Fibroblast of pulmonary artery (primary cell): ENCODE results near the gene CTCF.

Source experiments
- DNase-seq: peaks from one replicate; pipeline ENCODE4 v3.0.0-alpha.2; 2010; ENCODE audit warnings: low read depth
- H3K4me3 ChIP-seq: replicated peaks from 2 replicates; pipeline ENCODE4 v1.5.1; 2011; ENCODE audit warnings: low read depth, mild to moderate bottlenecking, control low read depth, low read length, moderate library complexity
- TF ChIP-seq, protein P1 (sequence below): IDR thresholded peaks from 2 replicates; pipeline ENCODE4 v1.5.1; 2011; ENCODE audit warnings: mild to moderate bottlenecking, control low read depth, low read length, inconsistent platforms; ENCODE audit errors: missing control alignments

The CTCF gene

GRCh38 chr16:67655363-67655762 lies 93.0 kb downstream of the CTCF start:
- no peak for DNase-seq
- H3K4me3 ChIP-seq: no peak overlapping the region

DNA sequence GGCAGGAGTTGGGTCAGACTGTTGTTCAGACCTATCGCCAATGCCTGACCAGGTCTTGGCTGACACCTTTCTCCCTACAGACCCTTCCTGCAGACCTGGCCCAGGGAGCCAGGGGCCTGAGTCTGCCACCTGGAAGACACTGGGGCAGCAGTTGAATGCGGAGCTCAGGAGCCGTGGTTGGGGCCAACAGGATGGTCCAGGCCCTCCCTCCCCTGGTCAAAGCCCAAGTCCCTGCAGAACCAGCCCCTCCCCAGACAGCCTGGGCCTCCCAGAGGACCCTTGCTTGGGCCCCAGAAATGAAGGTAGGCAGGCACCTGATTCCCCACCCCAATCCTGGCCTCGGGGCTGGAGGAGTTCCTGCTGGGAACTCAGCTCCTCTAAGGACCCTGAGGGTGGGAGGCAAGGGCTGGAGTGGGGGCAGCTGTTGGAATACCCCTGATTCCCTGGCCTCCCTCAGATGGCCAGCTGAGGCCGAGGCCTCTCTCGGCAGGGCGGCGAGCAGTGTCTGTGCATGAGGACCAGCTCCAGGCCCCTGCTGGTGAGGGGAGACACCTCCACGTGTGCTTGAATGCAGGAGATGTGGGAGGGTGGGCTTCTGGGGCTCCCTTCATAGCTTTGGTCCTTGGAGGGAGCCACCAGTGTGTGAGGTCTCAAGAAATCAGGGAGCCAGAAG lies 94.2 kb downstream of the CTCF start:
- DNase-seq: no peak
- TF ChIP-seq, protein P1, sequence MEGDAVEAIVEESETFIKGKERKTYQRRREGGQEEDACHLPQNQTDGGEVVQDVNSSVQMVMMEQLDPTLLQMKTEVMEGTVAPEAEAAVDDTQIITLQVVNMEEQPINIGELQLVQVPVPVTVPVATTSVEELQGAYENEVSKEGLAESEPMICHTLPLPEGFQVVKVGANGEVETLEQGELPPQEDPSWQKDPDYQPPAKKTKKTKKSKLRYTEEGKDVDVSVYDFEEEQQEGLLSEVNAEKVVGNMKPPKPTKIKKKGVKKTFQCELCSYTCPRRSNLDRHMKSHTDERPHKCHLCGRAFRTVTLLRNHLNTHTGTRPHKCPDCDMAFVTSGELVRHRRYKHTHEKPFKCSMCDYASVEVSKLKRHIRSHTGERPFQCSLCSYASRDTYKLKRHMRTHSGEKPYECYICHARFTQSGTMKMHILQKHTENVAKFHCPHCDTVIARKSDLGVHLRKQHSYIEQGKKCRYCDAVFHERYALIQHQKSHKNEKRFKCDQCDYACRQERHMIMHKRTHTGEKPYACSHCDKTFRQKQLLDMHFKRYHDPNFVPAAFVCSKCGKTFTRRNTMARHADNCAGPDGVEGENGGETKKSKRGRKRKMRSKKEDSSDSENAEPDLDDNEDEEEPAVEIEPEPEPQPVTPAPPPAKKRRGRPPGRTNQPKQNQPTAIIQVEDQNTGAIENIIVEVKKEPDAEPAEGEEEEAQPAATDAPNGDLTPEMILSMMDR: no peak
- H3K4me3 ChIP-seq: no peak overlapping the region

More at GRCh38 chr16:67655363-67655762, 93.0 kb downstream of the CTCF start:
- TF ChIP-seq, protein P1: no peak

DNA sequence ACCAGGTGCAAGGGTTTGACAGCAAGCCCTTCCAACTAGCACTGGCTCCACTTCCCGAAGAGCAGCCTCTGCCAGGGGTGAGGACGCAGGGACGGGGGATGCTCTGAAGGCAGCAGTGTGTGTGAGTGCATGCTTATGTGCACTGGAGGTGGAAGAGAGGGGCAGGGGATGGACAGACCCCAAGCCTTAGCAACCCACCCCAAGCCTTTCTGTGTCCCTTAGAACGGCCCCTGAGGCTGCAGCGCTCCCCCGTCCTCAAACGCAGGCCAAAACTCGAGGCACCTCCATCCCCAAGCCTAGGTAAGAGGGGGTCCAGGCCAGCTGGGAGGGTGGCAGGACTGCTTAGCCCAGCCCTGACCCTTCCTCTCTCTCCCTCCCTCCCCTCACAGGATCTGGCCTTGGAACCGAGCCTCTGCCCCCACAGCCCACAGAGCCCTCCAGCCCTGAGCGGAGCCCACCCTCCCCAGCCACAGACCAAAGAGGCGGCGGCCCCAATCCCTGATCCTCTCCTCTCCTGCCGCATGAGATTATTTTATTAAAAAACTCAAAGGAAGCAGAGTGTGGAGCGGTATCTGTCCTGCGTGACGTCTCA lies 94.8 kb downstream of the CTCF start:
- no peak overlapping the region for H3K4me3 ChIP-seq
- TF ChIP-seq, protein P1: no peak
- no peak for DNase-seq

DNA sequence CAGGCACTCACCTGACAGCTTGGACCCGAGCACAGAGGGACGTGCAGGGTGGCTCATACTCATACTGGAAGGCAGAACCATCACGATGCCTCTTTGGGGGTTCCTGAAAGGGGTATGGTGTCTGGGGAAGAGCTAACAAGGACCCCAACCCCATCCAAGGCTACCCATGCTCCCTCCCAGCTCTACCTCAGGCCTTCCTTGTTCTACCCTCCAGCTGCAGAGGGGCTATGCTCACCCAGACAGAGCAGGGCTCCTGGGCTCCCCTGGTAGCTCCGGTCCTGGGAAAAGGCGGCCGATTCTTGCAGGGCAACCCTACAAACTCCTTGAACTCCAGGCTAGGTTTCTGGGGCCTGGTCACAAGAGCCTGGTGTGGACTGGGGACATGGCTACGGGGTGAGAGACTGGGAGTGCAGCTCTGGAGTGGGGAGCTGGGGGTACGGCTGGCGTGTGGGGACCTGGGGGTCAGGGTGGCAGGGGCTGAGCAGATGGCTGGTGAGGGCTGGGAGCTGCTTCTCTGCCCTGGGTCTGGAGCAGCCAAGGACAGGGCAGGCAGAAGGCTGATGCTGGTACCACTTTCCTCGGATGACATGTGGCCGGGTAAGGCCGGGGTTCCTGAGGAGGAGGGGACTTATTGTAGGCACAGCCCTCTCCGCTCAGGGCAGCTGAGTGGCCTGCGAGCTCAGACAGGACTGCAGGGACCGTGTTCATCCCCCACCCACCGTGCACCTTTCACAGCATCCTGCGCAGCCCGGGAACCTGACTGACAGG lies 95.6 kb downstream of the CTCF start:
- H3K4me3 ChIP-seq: no peak overlapping the region
- no peak for DNase-seq
- TF ChIP-seq, protein P1: no peak

DNA sequence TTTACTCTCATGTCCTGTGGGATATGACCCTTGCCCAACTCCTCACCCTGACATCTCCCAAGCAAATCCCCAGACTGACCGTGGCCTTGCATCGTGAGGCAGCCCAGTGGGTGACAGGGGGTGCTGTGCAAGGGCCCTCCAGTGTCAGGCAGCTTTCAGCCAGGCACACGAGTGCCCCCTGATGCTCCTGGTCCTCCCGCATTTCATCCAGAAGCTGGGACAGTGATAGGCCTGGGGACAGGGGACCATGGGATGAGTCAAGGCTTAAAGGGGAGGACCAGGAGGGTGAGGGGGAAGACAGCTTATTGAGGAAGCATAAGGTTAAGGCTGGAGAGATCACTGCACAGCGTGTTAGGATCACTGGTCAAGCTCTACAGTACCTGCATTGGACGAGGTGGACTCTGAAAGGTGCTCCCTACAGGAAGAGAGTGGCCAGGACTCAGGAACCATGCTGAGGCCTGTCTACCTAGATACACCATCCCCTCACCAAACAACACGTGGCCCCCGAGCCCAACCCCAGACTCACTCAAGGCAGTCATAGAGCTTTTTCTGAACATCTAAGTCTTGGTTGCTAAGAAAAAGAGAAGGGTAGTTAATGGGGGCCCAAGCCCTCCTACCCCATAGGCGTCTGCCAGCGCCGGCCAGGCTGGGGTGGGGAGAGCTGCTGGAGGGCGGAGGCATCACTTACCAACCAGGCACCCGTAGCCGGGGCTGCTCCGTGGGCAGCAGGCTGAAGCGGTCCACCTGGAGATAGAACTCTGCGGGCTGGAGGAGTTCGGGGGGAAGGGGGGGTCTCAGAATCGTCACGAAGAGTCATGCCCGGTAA lies 96.7 kb downstream of the CTCF start:
- DNase-seq: no peak
- H3K4me3 ChIP-seq: peak overlapping the region; percentile 92
- TF ChIP-seq, protein P1: no peak

GRCh38 chr16:67659675-67660563 lies 97.6 kb downstream of the CTCF start, which contains the start of gene ACD:
TSS of gene ACD (minus strand) at chr16:67660260. CDS start at chr16:67660220, 40 bp downstream.
- peak; percentile 88 for DNase-seq
- H3K4me3 ChIP-seq: peak within 1 kb of the TSS; percentile 92
- TF ChIP-seq, protein P1: no peak
